ENCODE results near the gene NFYC. TPM values are rescaled to one million over a fixed set of nuclear protein-coding genes. Genes with fewer than 3 reads are reported as not detected.

The NFYC gene
- total and polyA plus RNA-seq, 2 of the 8 experiments (the other 6 are each of a cell fraction or from before 2014, with no cell fraction given) = 54.1 to 124 TPM

- ChIA-PET POLR2A (ENCODE audit: partially characterized antibody) (interaction anchor here (0.5 to 3.9 kb wide), 3 partner anchors 13 to 386 kb away, joined by 3 to 14 read pairs (median 10); partner anchors contain the start of gene NFYC), CTCF (ENCODE audit: partially characterized antibody) (interaction anchor here (0.7 to 15.0 kb wide), 4 partner anchors 11 to 192 kb away, joined by 3 to 140 read pairs (median 6); no protein-coding TSS in a partner anchor)
- Histone ChIP-seq H3K23ac (ENCODE audit: insufficient read length) (no peak overlapping the region), H4K5ac (ENCODE audit: insufficient read length, low read depth, low read length) (no peak overlapping the region), H2BK20ac (ENCODE audit: low read length) (no peak overlapping the region), H2BK15ac (ENCODE audit: low read length) (no peak overlapping the region), H3K27ac (ENCODE audit: low read depth, low read length) (no peak overlapping the region), H3K4ac (replicated peaks; ENCODE audit: insufficient read length, low read depth, low read length) (no peak overlapping the region), H3K79me2 (ENCODE audit: control insufficient read depth in 1 of 2, insufficient read depth in 2 of 2, low read length in 2 of 2) (no peaks in the 10 kb centered on the region), H2BK5ac (ENCODE audit: low read depth, low read length) (no peak overlapping the region), H3K27me3 (replicated peaks in 1 of 4; ENCODE audit: control insufficient read depth in 3 of 4, extremely low read depth in 1 of 4, insufficient read depth in 3 of 4, low read length in 3 of 4) (no peaks in the 10 kb centered on the region), H4K20me1 (replicated peaks in 1 of 2; ENCODE audit: control insufficient read depth in 1 of 2, insufficient read depth in 2 of 2, low read length in 2 of 2) (peaks cover 5 to 6% of the 10 kb centered on the region in 2 experiments), H2BK12ac (ENCODE audit: low read depth, low read length) (no peak overlapping the region), H4K8ac (ENCODE audit: extremely low read depth, insufficient read depth, low read length) (no peak overlapping the region), H3K79me1 (ENCODE audit: low read depth, low read length) (peaks cover 7% of the 10 kb centered on the region; the same call in 1 of the 2 replicates), H3K4me1 (replicated peaks in 1 of 4; ENCODE audit: control insufficient read depth in 3 of 4, insufficient read depth in 4 of 4, low read length in 3 of 4) (no peaks in the 10 kb centered on the region), H2AK5ac (ENCODE audit: low read depth, low read length) (no peak overlapping the region), H3K18ac (ENCODE audit: extremely low read depth, low read length) (no peak overlapping the region), H3K4me2 (ENCODE audit: insufficient read depth in 1 of 2, low read depth in 2 of 2, low read length in 2 of 2) (no peak overlapping the region), H3K36me3 (ENCODE audit: control insufficient read depth in 2 of 4, insufficient read depth in 4 of 4, low read length in 3 of 4) (peaks cover 18 to 77% (median 61%) of the 10 kb centered on the region in 4 experiments; a peak in 7 of 8 replicates), H3K4me3 (ENCODE audit: extremely low read depth in 1 of 4, insufficient read depth in 2 of 4, low read depth in 3 of 4, low read length in 4 of 4) (no peak overlapping the region), H3K14ac (ENCODE audit: insufficient read length) (no peak overlapping the region), H3K23me2 (ENCODE audit: low read depth, low read length) (no peaks in the 10 kb centered on the region; the same call in 1 of the 2 replicates), H4K91ac (replicated peaks; ENCODE audit: insufficient read length, low read length) (no peak overlapping the region), H3K56ac (replicated peaks; ENCODE audit: insufficient read length, low read depth, low read length) (no peak overlapping the region), H2AFZ (ENCODE audit: low read length) (no peak overlapping the region), H3K9me3 (ENCODE audit: insufficient read depth in 2 of 2, low read depth in 1 of 2, low read length in 1 of 2) (no peaks in the 10 kb centered on the region), H2BK120ac (replicated peaks; ENCODE audit: low read depth, low read length) (no peak overlapping the region), H3K9ac (replicated peaks in 1 of 4; ENCODE audit: extremely low read depth in 1 of 4, low read depth in 3 of 4, low read length in 3 of 4) (no peak overlapping the region)
- DNase-seq (ENCODE audit: low read depth in 1 of 2, low spot score in 2 of 2) = no peak
- no peak for FAIRE-seq
- WGBS, 2 experiments (ENCODE audit: extremely low coverage in 1 of 2, insufficient coverage in 1 of 2, insufficient read length in 1 of 2, insufficient replicate concordance in 2 of 2, low coverage in 1 of 2, low lambda C conversion rate in 2 of 2, missing lambda C conversion rate in 1 of 2) = 95% methylated on average over 6 of the region's 6 CpGs; no CpG with 5 or more reads in 1 of the 2 experiments
- TF ChIP-seq CBX8 (IDR thresholded peaks at IDR 0.05; ENCODE audit: borderline replicate concordance, low read depth, low read length) (no peak), EGR1 (IDR thresholded peaks at IDR 0.05; ENCODE audit: borderline replicate concordance, low read depth, low read length) (no peak), GABPA (IDR thresholded peaks at IDR 0.05; ENCODE audit: borderline replicate concordance, insufficient read depth, low read length) (no peak), BACH1 (IDR thresholded peaks at IDR 0.05; ENCODE audit: low read length) (no peak), CTBP2 (IDR thresholded peaks at IDR 0.05; ENCODE audit: borderline replicate concordance, insufficient read depth, insufficient read length, low read length) (no peak), TAF7 (optimal IDR thresholded peaks at IDR 0.05; ENCODE audit: borderline replicate concordance, low read depth, low read length) (no peak)
Measured at GRCh38 chr1:40758578-40759343, 67.3 kb downstream of the NFYC start.
